ENCODE results near the gene RELCH. TPM values are rescaled to one million over a fixed set of nuclear protein-coding genes. Genes with fewer than 3 reads are reported as not detected.

RELCH gene
- total and polyA plus RNA-seq, 2 of the 13 experiments (the other 11 are each of a cell fraction or from before 2014, with no cell fraction given), result 5.6 to 31.7 TPM

- peaks cover 34% of the 10 kb centered on the region for H3K79me2 ChIP-seq (ENCODE audit: insufficient read depth, low read length)
These were observed 24.3 kb downstream of the RELCH start for GRCh38 chr18:62211325-62211828.

More at GRCh38 chr18:62211325-62211828, 24.3 kb downstream of the RELCH start:
- intact Hi-C loops (cut with micrococcal nuclease; ENCODE audit: unreplicated experiment), result no loop called here
- ATAC-seq (no peak), DNase-seq (ENCODE audit: low spot score) (no peak), FAIRE-seq (no peak)
- no TSS peak for BruUV-seq (replicated peaks)
- ChIA-PET POLR2A (no interaction called here), CTCF (ENCODE audit: low intra/inter-chr PET ratio, low total read pairs) (no interaction called here)
- Histone ChIP-seq H3K9ac (ENCODE audit: insufficient read depth, low read depth, low read length) (no peak overlapping the region), H3K4me1 (ENCODE audit: insufficient read depth, low read length) (0 out of 2 replicates have a peak, but pooled peaks cover 5% of the 10 kb centered on the region), H4K20me1 (ENCODE audit: insufficient read depth, low read length) (no peaks in the 10 kb centered on the region), H3K4me3 (replicated peaks in 1 of 3; ENCODE audit: insufficient read depth in 1 of 3, low read depth in 2 of 3, low read length in 3 of 3) (no peak overlapping the region), H3K36me3 (replicated peaks in 1 of 2; ENCODE audit: control insufficient read depth in 1 of 2, insufficient read depth in 2 of 2, low read length in 2 of 2) (peaks cover 8 to 24% of the 10 kb centered on the region in 2 experiments), H3K9me3 (ENCODE audit: low read length) (peaks cover 14% of the 10 kb centered on the region), H3K4me2 (ENCODE audit: low read depth, low read length) (no peak overlapping the region), H2AFZ (ENCODE audit: low read length) (no peak overlapping the region), H3K27me3 (ENCODE audit: control insufficient read depth in 1 of 2, insufficient read depth in 2 of 2, low read length in 2 of 2) (no peaks in the 10 kb centered on the region), H3K27ac (ENCODE audit: extremely low read length, insufficient read depth, low read length) (no peak overlapping the region)
- in situ Hi-C loops (cut with HindIII; ENCODE audit: extremely low pct_ligation_motif_present, low pct_unique_long_range_greater_than_20kb), result no loop called here
- no peak for TF ChIP-seq PHF5A (CRISPR knock-in tag; IDR thresholded peaks at IDR 0.05; ENCODE audit: low read depth, unreplicated experiment)
- 0 out of 2 replicates have a peak, but pooled peaks have one; percentile 33 for TF ChIP-seq PPARG (CRISPR knock-in tag; conservative IDR thresholded peaks at IDR 0.05)
- 0 out of 2 replicates have a peak, but pooled peaks have one; percentile 30 for TF ChIP-seq PAXIP1 (CRISPR knock-in tag; conservative IDR thresholded peaks at IDR 0.05)
- peak; percentile 19; the same call in 1 of the 2 replicates for TF ChIP-seq HNF4A (CRISPR knock-in tag; IDR thresholded peaks at IDR 0.05)
- TF ChIP-seq RXRA (CRISPR knock-in tag; IDR thresholded peaks at IDR 0.05), result no peak
- peak; percentile 54 for TF ChIP-seq TCF7 (IDR thresholded peaks at IDR 0.05; ENCODE audit: low read depth)
- TF ChIP-seq TBX3 (IDR thresholded peaks at IDR 0.05; ENCODE audit: borderline replicate concordance), result peak; percentile 63; the same call in 1 of the 2 replicates
- TF ChIP-seq FOXJ3 (CRISPR knock-in tag; IDR thresholded peaks at IDR 0.05; ENCODE audit: borderline replicate concordance), result peak; percentile 19; the same call in 1 of the 2 replicates
- peak; percentile 41; the same call in 1 of the 2 replicates for TF ChIP-seq ONECUT2 (CRISPR knock-in tag; IDR thresholded peaks at IDR 0.05)
- no peak for TF ChIP-seq ZBTB39 (CRISPR knock-in tag; IDR thresholded peaks at IDR 0.05)
- no peak for TF ChIP-seq FOXP1 (IDR thresholded peaks at IDR 0.05)
- TF ChIP-seq FOXP1 (CRISPR knock-in tag; IDR thresholded peaks at IDR 0.05), result peak; percentile 10; the same call in 1 of the 2 replicates
